ENCODE measurements around the gene SAMD4B.

The SAMD4B gene

DNA sequence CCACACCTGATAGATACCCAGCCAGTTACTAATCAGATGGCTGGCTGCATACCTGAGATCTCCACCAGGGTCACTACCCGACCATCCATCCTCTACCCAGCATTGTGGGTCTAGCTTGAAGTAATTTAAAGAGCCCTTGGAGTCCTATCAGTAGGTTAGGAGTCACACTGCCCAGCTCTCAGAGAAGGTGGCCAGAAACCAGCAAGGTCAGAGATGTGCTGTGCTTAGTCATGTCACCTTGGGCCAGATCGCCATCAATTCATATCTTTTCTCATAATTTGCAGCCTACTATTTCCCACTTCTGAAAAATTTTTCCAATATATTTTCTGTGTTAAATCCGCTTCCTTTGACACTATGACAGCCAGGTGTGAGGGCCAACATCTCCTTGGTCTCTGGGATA, 13.9 kb downstream of the SAMD4B start:
- TF ChIP-seq, protein P1, sequence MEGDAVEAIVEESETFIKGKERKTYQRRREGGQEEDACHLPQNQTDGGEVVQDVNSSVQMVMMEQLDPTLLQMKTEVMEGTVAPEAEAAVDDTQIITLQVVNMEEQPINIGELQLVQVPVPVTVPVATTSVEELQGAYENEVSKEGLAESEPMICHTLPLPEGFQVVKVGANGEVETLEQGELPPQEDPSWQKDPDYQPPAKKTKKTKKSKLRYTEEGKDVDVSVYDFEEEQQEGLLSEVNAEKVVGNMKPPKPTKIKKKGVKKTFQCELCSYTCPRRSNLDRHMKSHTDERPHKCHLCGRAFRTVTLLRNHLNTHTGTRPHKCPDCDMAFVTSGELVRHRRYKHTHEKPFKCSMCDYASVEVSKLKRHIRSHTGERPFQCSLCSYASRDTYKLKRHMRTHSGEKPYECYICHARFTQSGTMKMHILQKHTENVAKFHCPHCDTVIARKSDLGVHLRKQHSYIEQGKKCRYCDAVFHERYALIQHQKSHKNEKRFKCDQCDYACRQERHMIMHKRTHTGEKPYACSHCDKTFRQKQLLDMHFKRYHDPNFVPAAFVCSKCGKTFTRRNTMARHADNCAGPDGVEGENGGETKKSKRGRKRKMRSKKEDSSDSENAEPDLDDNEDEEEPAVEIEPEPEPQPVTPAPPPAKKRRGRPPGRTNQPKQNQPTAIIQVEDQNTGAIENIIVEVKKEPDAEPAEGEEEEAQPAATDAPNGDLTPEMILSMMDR (IDR thresholded peaks at IDR 0.05; ENCODE audit: control insufficient read depth, insufficient read depth, low read depth, low read length, missing control alignments) = no peak
- H3K4me3 ChIP-seq (ENCODE audit: control insufficient read depth, low read depth, low read length) = no peak overlapping the region
- no peak for DNase-seq (ENCODE audit: low read depth)

DNA sequence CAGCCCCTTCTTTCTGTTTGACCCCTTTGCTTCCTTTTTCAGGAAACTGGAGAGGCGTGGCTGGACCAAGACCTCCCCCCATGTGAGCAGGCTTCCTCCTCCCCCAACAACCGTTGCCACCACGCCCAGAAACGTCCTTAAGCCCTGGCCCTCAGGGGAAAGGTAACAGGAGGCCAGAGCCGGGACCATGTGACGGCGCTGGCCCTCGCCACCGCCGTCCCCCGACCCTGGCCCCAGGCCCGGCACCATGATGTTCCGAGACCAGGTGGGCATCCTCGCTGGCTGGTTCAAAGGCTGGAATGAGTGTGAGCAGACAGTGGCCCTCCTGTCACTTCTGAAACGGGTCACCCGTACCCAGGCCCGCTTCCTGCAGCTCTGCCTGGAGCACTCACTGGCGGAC, 14.4 kb downstream of the SAMD4B start:
- DNase-seq (ENCODE audit: low read depth) = no peak
- TF ChIP-seq, protein P1 (IDR thresholded peaks at IDR 0.05; ENCODE audit: control insufficient read depth, insufficient read depth, low read depth, low read length, missing control alignments) = no peak
- H3K4me3 ChIP-seq (ENCODE audit: control insufficient read depth, low read depth, low read length) = no peak overlapping the region

- DNase-seq (ENCODE audit: low read depth) = no peak
- no peak overlapping the region for H3K4me3 ChIP-seq (ENCODE audit: control insufficient read depth, low read depth, low read length)
- TF ChIP-seq, protein P1 (IDR thresholded peaks at IDR 0.05; ENCODE audit: control insufficient read depth, insufficient read depth, low read depth, low read length, missing control alignments) = no peak
These were observed 16.8 kb downstream of the SAMD4B start for GRCh38 chr19:39359026-39359425.

GRCh38 chr19:39360599-39360998, 18.4 kb downstream of the SAMD4B start:
- DNase-seq (ENCODE audit: low read depth) = no peak
- TF ChIP-seq, protein P1 (IDR thresholded peaks at IDR 0.05; ENCODE audit: control insufficient read depth, insufficient read depth, low read depth, low read length, missing control alignments) = no peak
- H3K4me3 ChIP-seq (ENCODE audit: control insufficient read depth, low read depth, low read length) = no peak overlapping the region

DNA sequence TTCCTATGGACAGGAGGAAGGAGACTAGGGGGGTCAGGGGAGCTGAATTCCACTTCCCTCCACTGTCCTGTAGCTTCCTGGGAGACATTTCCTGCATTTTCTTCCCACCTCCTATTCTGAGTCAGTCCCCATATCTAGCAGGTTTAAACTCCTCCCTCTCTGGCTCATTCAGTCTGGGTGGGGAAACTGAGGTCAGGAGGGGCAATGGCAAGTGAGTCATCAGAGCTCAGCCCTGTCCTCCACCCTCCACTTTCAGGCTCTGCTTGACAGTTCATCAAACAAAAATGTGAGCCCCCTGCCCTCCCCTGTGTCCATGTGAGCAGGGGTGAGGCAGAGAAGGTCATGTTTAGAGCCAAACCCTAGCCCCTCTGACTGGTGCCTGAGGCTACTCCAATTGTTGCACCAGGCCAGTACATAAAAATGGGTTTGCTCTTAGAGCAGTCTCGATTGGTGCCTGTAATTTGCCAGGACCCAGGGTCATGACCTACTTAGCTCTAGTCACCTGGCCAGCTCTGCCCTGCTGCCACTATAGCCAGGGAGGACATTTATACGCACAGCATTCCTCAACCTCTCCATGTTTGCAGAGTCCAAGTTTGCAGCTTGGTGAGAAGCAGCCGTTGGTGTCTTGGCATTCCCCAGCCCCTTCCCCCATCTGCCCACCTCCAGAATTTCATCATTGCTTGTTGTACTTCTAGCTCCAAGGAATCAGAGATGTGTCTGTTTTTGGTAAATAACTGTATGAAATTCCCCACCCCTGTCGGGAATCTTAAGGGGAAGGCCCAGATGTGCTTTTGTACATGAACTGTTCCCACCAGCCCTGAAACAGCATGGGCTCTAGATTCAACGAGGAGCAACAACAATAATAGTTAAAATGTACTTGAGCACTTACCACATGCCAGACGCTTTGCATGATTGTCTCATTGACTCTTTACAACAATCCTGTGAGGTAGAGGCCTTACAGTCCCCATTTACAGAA, 20.7 kb downstream of the SAMD4B start:
- DNase-seq (ENCODE audit: low read depth) = peak; percentile 38
- no peak overlapping the region for H3K4me3 ChIP-seq (ENCODE audit: control insufficient read depth, low read depth, low read length)

DNA sequence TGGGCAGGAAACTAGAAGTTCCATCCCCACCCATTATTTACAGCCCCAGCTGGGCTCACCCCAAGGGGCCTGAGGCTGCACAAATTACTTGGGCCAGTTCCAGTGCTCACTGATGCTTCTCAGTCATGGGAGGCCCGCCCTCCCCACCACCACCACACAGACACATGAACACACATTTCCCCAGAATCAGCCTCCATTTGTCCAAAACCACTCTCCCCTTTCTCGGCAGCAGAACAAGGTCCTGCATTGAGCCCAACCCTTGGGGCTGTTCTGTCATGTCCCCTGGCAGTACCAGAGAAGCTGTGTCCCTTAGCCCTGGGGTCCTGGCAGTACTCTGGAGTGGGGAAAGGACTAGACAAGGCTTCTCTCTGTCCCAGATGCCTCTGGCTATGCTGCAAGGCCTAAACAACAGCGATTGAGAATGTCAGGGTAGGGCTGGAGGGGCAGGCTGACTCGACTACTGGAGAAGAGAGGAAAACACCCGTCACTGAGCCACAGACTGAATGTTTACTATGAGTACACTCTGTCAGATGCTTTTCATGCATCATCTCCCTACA, 21.8 kb downstream of the SAMD4B start:
- no peak for DNase-seq (ENCODE audit: low read depth)
- H3K4me3 ChIP-seq (ENCODE audit: control insufficient read depth, low read depth, low read length) = no peak overlapping the region
- TF ChIP-seq, protein P1 (IDR thresholded peaks at IDR 0.05; ENCODE audit: control insufficient read depth, insufficient read depth, low read depth, low read length, missing control alignments) = no peak

More for the DNA sequence above, 20.7 kb downstream of the SAMD4B start:
- TF ChIP-seq, protein P1 (IDR thresholded peaks at IDR 0.05; ENCODE audit: control insufficient read depth, insufficient read depth, low read depth, low read length, missing control alignments) = no peak

Measured in AG09309 (cell line).